ENCODE data around the gene SLC19A3. TPM values are rescaled to one million over a fixed set of nuclear protein-coding genes. Genes with fewer than 3 reads are reported as not detected.
"Not testable (repeated sequence)": the region's sequence is repeated elsewhere in the genome, so short reads cannot be mapped to it uniquely, and the experiment has no call there.

SLC19A3 gene
- total RNA-seq (1 to 10 TPM; 2.8 to 5.1 TPM), polyA plus RNA-seq (1 to 10 TPM in 1 of 2 donors, under 1 TPM in 1; 0.63 to 1.0 TPM)
- long read RNA-seq, donor 1, full-length matches to known transcripts = 1 of 3 reads
- long read RNA-seq, donor 1, partial matches to known transcripts = 0 of 3 reads
- long read RNA-seq, donor 1, other reads (novel, unspliced or antisense) = 2 of 3 reads
- long read RNA-seq, donor 2 = 0 reads

DNA sequence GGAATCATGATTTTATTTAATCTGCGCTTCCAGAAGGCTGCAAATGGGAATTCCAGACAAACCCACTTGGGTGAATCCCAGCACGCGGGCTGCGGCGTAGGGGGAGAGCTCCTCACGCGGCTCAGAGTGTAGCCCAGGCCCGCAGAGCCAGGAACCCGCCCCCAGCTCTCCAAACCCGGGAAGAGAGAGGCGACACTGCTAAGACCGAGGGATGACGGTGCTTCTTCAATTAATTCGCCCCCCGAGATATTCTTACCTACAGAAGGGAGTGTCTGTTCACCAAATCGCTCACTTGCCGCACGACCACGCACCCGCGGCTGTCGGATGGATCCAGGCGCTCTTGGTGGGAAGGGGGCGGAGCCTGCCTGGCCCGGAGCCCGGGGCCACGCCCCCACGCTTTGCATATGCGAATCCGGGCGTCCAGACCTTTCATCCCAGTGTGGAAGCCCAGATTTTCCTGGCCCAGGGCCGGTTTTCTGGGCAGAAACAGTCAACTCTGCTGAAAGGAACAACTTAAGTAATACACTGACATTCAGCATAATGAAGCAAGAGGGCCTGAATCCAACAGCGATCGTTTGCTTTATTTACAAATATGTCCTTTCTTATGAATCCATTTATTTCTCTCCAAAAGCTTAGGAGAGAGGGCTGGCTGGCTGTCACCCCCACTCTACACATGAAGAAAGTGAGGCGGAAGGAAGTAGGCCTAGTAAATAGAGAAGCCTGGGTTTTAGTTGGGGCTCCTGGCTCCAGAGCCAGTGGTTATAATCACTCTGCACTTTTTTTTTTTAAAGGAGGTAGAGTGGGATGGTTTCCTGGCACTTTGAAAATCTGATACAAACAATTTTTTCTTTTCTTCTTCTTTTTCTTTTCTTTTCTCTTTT is at the start of gene SLC19A3:
TSS of gene SLC19A3 (minus strand) at position 342 of the 881 bp plus-strand sequence. CDS start 15,710 bp downstream, outside the sequence.
- Histone ChIP-seq H3K36me3 (ENCODE audit: control insufficient read depth in 1 of 2, insufficient read depth in 2 of 2, low read length in 1 of 2) (no peaks in the 10 kb centered on the region), H3K4me3 (ENCODE audit: low read length in 2 of 2) (peak within 1 kb of the TSS; percentile 15 to 54), H3K27ac (ENCODE audit: low read depth in 1 of 2, low read length in 2 of 2) (no peak within 1 kb of the TSS), H3K4me1 (ENCODE audit: control insufficient read depth in 1 of 2, insufficient read depth in 2 of 2, low read length in 2 of 2) (no peaks in the 10 kb centered on the region), H3K9me3 (ENCODE audit: control insufficient read depth, low read length) (no peaks in the 10 kb centered on the region), H3K27me3 (ENCODE audit: control insufficient read depth in 1 of 2, insufficient read depth in 2 of 2, low read length in 1 of 2) (no peaks in the 10 kb centered on the region)
- intact Hi-C loops (cut with DNase I) = loop anchor here in 1 of 2 donors (5.0 kb wide), 1 partner anchor 311 kb away; no protein-coding TSS in a partner anchor
- ATAC-seq (ENCODE audit: low FRiP score) (peak; percentile 90), DNase-seq (peak; percentile 91 to 95)
- 2 to 3% methylated on average over 35 of the region's 35 CpGs for WGBS, 2 donors

DNA sequence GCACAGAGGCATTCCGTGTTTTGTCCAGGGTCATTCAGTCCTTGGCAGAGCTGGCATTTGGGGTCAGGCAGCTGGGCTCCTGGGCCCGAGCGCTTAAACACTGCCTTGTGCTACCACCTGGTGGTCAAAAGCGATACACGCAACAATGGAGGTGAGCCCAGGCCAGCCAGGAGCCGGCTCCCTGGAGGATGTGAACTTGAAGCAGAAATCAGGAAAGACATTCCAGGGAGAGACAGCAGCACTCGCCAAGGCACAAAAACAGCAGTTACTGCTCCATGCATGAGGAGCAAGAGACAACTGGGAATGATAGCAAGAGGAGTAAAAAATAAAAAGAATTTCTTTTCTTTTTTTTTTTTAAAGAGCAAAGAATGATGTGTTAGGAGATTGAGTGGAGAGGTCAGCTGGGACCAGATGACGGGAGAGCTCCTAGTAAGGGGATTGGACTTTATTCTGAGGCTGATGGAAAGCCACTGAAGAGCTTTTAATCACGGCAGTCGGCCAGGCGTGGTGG is 48.6 kb upstream of the SLC19A3 start:
- Histone ChIP-seq H3K4me3 (ENCODE audit: low read length in 2 of 2) (no peak overlapping the region), H3K4me1 (ENCODE audit: control insufficient read depth in 1 of 2, insufficient read depth in 2 of 2, low read length in 2 of 2) (no peaks in the 10 kb centered on the region), H3K27me3 (ENCODE audit: control insufficient read depth in 1 of 2, insufficient read depth in 2 of 2, low read length in 1 of 2) (no peaks in the 10 kb centered on the region), H3K9me3 (ENCODE audit: control insufficient read depth, low read length) (no peaks in the 10 kb centered on the region), H3K27ac (ENCODE audit: low read depth in 1 of 2, low read length in 2 of 2) (no peak overlapping the region), H3K36me3 (ENCODE audit: control insufficient read depth in 1 of 2, insufficient read depth in 2 of 2, low read length in 1 of 2) (no peaks in the 10 kb centered on the region)
- intact Hi-C loops (cut with DNase I) = loop anchor here (1.0 to 10.0 kb wide), 4 partner anchors 108 to 359 kb away; partner anchors contain the start of gene AGFG1 (in 1 of the 2)
- ATAC-seq (ENCODE audit: low FRiP score) = peak; percentile 94
- peak; percentile 82 to 91 for DNase-seq
- WGBS, 2 donors = 20 to 22% methylated on average over 11 of the region's 11 CpGs

DNA sequence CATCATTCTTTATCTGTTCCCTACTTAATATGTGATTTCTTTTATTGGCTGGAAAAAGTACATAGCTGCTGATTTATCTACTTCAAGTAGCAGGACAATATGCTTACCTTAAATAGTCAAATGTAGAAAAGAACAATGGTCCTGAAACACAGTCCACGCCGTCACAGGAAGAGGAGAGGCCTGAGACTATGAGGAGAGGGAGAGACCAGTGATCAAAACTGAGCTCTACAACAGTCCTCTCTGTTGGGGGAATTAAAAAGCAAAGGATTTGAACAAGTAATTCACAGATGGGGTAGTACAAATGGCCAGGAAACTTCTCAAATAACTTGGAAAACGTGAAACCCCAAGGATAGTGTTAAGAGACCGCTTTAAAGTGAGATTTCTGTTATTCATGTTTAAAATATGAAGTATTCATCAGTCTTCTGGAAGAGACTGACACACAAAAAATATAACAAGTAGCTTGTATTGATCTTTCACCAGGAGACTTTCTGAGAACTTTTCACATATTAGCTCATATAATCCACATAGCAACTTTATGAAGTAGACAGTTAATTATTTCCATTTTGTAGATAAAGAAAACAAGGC is 48.1 kb upstream of the SLC19A3 start:
- WGBS, 2 donors = 39 to 40% methylated on average over 4 of the region's 4 CpGs
- no peak for ATAC-seq (ENCODE audit: low FRiP score)
- no peak overlapping the region for H3K4me3 ChIP-seq (ENCODE audit: low read length in 2 of 2)
- no peaks in the 10 kb centered on the region for H3K36me3 ChIP-seq (ENCODE audit: control insufficient read depth in 1 of 2, insufficient read depth in 2 of 2, low read length in 1 of 2)
- no peaks in the 10 kb centered on the region for H3K9me3 ChIP-seq (ENCODE audit: control insufficient read depth, low read length)
- no peak overlapping the region for H3K27ac ChIP-seq (ENCODE audit: low read depth in 1 of 2, low read length in 2 of 2)
- no peak for DNase-seq
- H3K4me1 ChIP-seq (ENCODE audit: control insufficient read depth in 1 of 2, insufficient read depth in 2 of 2, low read length in 2 of 2) = no peaks in the 10 kb centered on the region
- intact Hi-C loops (cut with DNase I) = loop anchor here (1.0 to 10.0 kb wide), 4 partner anchors 108 to 359 kb away; partner anchors contain the start of gene AGFG1 (in 1 of the 2)
- H3K27me3 ChIP-seq (ENCODE audit: control insufficient read depth in 1 of 2, insufficient read depth in 2 of 2, low read length in 1 of 2) = no peaks in the 10 kb centered on the region

DNA sequence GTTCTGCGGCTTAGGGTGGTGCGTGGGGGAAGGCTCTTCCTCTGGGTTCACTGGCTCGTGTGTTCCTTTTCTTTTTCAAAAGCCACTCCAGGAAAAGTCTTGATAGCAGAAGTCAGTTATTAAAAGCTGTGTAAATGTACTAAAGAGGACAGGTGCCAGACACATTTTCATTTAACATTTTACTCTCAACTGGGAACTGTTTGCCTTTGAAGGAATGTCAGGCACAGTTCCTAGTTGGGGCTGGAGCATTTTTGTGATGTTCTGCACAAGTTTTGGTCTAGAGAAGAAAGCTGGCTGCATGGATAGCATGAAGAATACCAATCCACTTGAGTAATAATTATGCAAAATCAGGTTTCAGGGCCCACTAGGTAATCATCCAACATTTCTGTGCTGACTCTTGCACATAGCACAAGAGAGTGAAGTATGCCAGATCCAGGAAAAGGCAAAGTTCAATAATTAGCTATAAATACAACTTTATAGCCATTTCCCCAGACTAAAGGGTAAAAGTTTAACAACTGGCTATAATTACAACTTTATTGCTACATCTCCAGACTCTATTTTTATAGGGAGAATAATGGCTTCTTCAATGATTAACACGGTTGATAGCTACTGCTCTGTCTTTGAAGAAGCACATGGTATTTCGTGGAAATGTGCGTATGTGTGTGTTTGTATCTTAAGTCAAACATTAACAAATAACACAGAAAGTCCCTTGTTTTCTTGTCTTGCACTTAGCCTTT is 44.1 kb upstream of the SLC19A3 start:
- intact Hi-C loops (cut with DNase I) = loop anchor here in 1 of 2 donors (10.0 kb wide), 1 partner anchor 287 kb away; the partner anchor contains the start of gene AGFG1
- H3K36me3 ChIP-seq (ENCODE audit: control insufficient read depth in 1 of 2, insufficient read depth in 2 of 2, low read length in 1 of 2) = no peaks in the 10 kb centered on the region
- no peaks in the 10 kb centered on the region for H3K4me1 ChIP-seq (ENCODE audit: control insufficient read depth in 1 of 2, insufficient read depth in 2 of 2, low read length in 2 of 2)
- no peak overlapping the region for H3K27ac ChIP-seq (ENCODE audit: low read depth in 1 of 2, low read length in 2 of 2)
- no peak for ATAC-seq (ENCODE audit: low FRiP score)
- DNase-seq = no peak
- no peaks in the 10 kb centered on the region for H3K27me3 ChIP-seq (ENCODE audit: control insufficient read depth in 1 of 2, insufficient read depth in 2 of 2, low read length in 1 of 2)
- no peak overlapping the region for H3K4me3 ChIP-seq (ENCODE audit: low read length in 2 of 2)
- no peaks in the 10 kb centered on the region for H3K9me3 ChIP-seq (ENCODE audit: control insufficient read depth, low read length)
- WGBS, 2 donors = 55 to 57% methylated on average over 6 of the region's 6 CpGs

DNA sequence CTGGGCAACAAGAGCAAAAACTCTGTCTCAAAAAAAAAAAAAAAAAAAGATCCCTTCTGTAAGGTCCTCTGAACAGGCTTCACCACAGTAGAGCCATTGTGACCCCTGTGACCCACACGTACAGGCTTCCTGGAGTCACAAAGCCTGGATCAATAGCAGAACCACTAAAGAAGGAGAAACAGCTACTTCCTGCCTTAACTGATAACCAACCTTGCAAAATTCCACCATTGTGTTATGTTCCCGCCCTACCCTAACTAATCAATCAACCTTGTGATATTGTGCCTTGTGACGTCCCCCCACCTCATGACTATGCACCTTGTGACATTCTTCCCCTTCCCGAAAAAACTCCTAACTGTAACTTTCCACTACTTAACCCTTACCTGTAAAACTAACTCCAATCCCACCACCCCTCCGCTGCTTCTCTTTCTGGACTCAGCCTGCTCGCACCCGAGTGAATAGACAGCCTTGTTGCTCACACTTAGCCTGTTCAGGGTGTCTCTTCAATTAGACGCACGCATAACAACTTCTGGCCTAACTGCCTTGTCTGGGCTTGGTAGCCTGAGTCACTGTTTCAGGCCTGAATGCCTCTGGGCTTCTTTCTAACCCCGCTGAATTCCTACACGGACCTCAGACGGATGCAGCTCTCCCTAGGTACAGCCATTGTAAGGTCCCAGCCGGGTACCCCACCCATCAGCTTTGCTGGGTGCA is 41.7 kb upstream of the SLC19A3 start:
- WGBS, 2 donors = 83 to 84% methylated on average over 13 of the region's 13 CpGs
- ATAC-seq (ENCODE audit: low FRiP score) = no peak
- intact Hi-C loops (cut with DNase I) = loop anchor here in 1 of 2 donors (10.0 kb wide), 1 partner anchor 285 kb away; the partner anchor contains the start of gene AGFG1

DNA sequence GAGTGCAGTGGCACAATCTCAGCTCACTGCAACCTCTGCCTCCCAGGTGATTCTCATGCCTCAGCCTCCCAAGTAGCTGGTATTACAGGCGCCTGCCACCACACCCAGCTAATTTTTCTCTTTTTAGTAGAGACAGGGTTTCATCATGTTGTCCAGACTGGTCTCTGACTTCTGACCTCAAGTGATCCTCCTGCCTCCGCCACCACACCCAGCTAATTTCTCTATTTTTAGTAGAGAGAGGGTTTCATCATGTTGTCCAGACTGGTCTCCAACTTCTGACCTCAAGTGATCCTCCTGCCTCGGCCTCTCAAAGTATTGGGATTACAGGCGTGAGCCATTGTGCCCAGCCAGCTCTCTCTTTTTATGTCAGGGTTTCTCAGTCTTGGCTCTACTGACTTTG is 38.4 kb upstream of the SLC19A3 start:
- ATAC-seq (ENCODE audit: low FRiP score); H3K9me3 ChIP-seq (ENCODE audit: control insufficient read depth, low read length); H3K27me3 ChIP-seq (ENCODE audit: control insufficient read depth in 1 of 2, insufficient read depth in 2 of 2, low read length in 1 of 2); H3K4me3 ChIP-seq (ENCODE audit: low read length in 2 of 2); intact Hi-C loops (cut with DNase I); DNase-seq; H3K4me1 ChIP-seq (ENCODE audit: control insufficient read depth in 1 of 2, insufficient read depth in 2 of 2, low read length in 2 of 2); H3K36me3 ChIP-seq (ENCODE audit: control insufficient read depth in 1 of 2, insufficient read depth in 2 of 2, low read length in 1 of 2); H3K27ac ChIP-seq (ENCODE audit: low read depth in 1 of 2, low read length in 2 of 2): not testable (repeated sequence)
- 71% methylated on average over 4 of the region's 4 CpGs for WGBS, 2 donors

More for the DNA sequence above, 41.7 kb upstream of the SLC19A3 start:
- Histone ChIP-seq H3K36me3 (ENCODE audit: control insufficient read depth in 1 of 2, insufficient read depth in 2 of 2, low read length in 1 of 2) (no peaks in the 10 kb centered on the region), H3K27ac (ENCODE audit: low read depth in 1 of 2, low read length in 2 of 2) (no peak overlapping the region), H3K27me3 (ENCODE audit: control insufficient read depth in 1 of 2, insufficient read depth in 2 of 2, low read length in 1 of 2) (no peaks in the 10 kb centered on the region), H3K4me1 (ENCODE audit: control insufficient read depth in 1 of 2, insufficient read depth in 2 of 2, low read length in 2 of 2) (no peaks in the 10 kb centered on the region), H3K9me3 (ENCODE audit: control insufficient read depth, low read length) (no peaks in the 10 kb centered on the region), H3K4me3 (ENCODE audit: low read length in 2 of 2) (no peak overlapping the region)
- no peak for DNase-seq

DNA sequence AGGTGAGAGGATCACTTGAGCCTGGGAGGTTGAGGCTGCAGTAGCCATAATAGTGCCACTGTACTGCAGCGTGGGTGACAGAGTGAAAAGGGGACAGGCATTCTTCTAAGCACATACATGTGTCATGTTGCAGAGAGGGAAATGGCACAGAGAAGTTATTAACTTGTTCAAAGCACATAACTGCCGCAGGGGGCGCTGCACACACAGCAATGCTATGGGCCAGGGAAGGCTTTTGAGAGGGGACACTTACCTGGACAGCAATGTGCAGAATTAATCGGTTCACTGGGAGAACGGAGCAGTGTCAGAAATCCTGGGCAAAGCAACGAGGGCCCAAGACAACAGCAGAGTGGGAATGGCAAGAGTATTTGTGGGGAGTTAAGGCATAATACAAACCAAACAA is 30.3 kb upstream of the SLC19A3 start:
- no peak overlapping the region for H3K4me3 ChIP-seq (ENCODE audit: low read length in 2 of 2)
- DNase-seq (no peak), ATAC-seq (ENCODE audit: low FRiP score) (no peak)
- no peaks in the 10 kb centered on the region for H3K36me3 ChIP-seq (ENCODE audit: control insufficient read depth in 1 of 2, insufficient read depth in 2 of 2, low read length in 1 of 2)
- WGBS, 2 donors = 45 to 52% methylated on average over 6 of the region's 6 CpGs
- H3K27me3 ChIP-seq (ENCODE audit: control insufficient read depth in 1 of 2, insufficient read depth in 2 of 2, low read length in 1 of 2) = no peaks in the 10 kb centered on the region
- no peaks in the 10 kb centered on the region for H3K4me1 ChIP-seq (ENCODE audit: control insufficient read depth in 1 of 2, insufficient read depth in 2 of 2, low read length in 2 of 2)
- intact Hi-C loops (cut with DNase I) = no loop called here
- no peak overlapping the region for H3K27ac ChIP-seq (ENCODE audit: low read depth in 1 of 2, low read length in 2 of 2)
- no peaks in the 10 kb centered on the region for H3K9me3 ChIP-seq (ENCODE audit: control insufficient read depth, low read length)

Measured in aorta (tissue), 5 donors.